ENCODE measurements around the gene WDFY3. TPM values are rescaled to one million over a fixed set of nuclear protein-coding genes. Genes with fewer than 3 reads are reported as not detected.

WDFY3 gene
- total and polyA plus RNA-seq, 12 donors: 4.9 to 68.9 (median 51.1) TPM

GRCh38 chr4:84905646-84906045, 60.8 kb downstream of the WDFY3 start:
- intact Hi-C loops (cut with DNase I): no loop called here
- 91 to 93% methylated on average over 2 of the region's 2 CpGs for WGBS, 2 donors

GRCh38 chr4:84901740-84902281, 64.7 kb downstream of the WDFY3 start:
- no peak for TF ChIP-seq CTCF (IDR thresholded peaks at IDR 0.05)
- ATAC-seq (no peak), DNase-seq (no peak)
- intact Hi-C loops (cut with DNase I): no loop called here
- no peak overlapping the region for H3K27ac ChIP-seq
- H3K4me3 ChIP-seq: no peak overlapping the region
- H3K4me1 ChIP-seq: peaks cover 0 to 15% (median 11%) of the 10 kb centered on the region in 9 donors
- no peaks in the 10 kb centered on the region for H3K9me3 ChIP-seq
- WGBS, 2 donors: 63 to 71% methylated on average over 3 of the region's 3 CpGs
- no peaks in the 10 kb centered on the region for H3K27me3 ChIP-seq
- H3K36me3 ChIP-seq: peaks cover 0 to 22% (median 0%) of the 10 kb centered on the region in 9 donors

More at GRCh38 chr4:84905646-84906045, 60.8 kb downstream of the WDFY3 start:
- no peak for ATAC-seq
- no peaks in the 10 kb centered on the region for H3K27me3 ChIP-seq
- H3K9me3 ChIP-seq: no peaks in the 10 kb centered on the region
- no peak overlapping the region for H3K27ac ChIP-seq
- peaks cover 0 to 12% (median 0%) of the 10 kb centered on the region in 9 donors for H3K36me3 ChIP-seq
- H3K4me3 ChIP-seq: no peak overlapping the region
- DNase-seq: no peak
- H3K4me1 ChIP-seq: peaks cover 0 to 33% (median 13%) of the 10 kb centered on the region in 9 donors
- TF ChIP-seq CTCF (IDR thresholded peaks at IDR 0.05): no peak

GRCh38 chr4:84901173-84901572, 65.3 kb downstream of the WDFY3 start:
- TF ChIP-seq CTCF (IDR thresholded peaks at IDR 0.05): peak in 1 of 9 donors; percentile 7
- Histone ChIP-seq H3K27ac (no peak overlapping the region), H3K9me3 (no peaks in the 10 kb centered on the region), H3K4me3 (no peak overlapping the region), H3K4me1 (peaks cover 0 to 15% (median 11%) of the 10 kb centered on the region in 9 donors), H3K36me3 (peaks cover 0 to 29% (median 0%) of the 10 kb centered on the region in 9 donors), H3K27me3 (no peaks in the 10 kb centered on the region)
- ATAC-seq (no peak), DNase-seq (no peak)
- intact Hi-C loops (cut with DNase I): no loop called here
- 61 to 76% methylated on average over 3 of the region's 3 CpGs for WGBS, 2 donors

GRCh38 chr4:84899616-84900015, 66.9 kb downstream of the WDFY3 start:
- no peaks in the 10 kb centered on the region for H3K27me3 ChIP-seq
- WGBS, 2 donors: 97 to 99% methylated on average over 3 of the region's 3 CpGs
- DNase-seq (no peak), ATAC-seq (no peak)
- intact Hi-C loops (cut with DNase I): no loop called here
- H3K9me3 ChIP-seq: no peaks in the 10 kb centered on the region
- H3K27ac ChIP-seq: no peak overlapping the region
- peaks cover 0 to 39% (median 5%) of the 10 kb centered on the region in 9 donors for H3K36me3 ChIP-seq
- no peak for TF ChIP-seq CTCF (IDR thresholded peaks at IDR 0.05)
- no peak overlapping the region for H3K4me3 ChIP-seq
- peaks cover 0 to 15% (median 9%) of the 10 kb centered on the region in 9 donors for H3K4me1 ChIP-seq

Data from heart right ventricle (tissue), 16 donors.